Omental fat pad (tissue), 4 donors: ENCODE measurements around the gene DFFB. TPM values are rescaled to one million over a fixed set of nuclear protein-coding genes. Genes with fewer than 3 reads are reported as not detected.

Experiments used
- ATAC-seq: fragments of 150-250 bp; one replicate; pipeline ENCODE4 v1.9.1; 2016; ENCODE audit warnings: mild to moderate bottlenecking, moderate library complexity; ENCODE audit not compliant: low FRiP score
- DNase-seq: peaks from one replicate; pipeline ENCODE4 v3.0.0-alpha.2; 2019; ENCODE audit warnings: low spot score
- CTCF ChIP-seq, 3 donors: fragments of 450-650 bp; IDR thresholded peaks; one replicate each; pipeline ENCODE4 v1.5.1; 2016 to 2017; ENCODE audit warnings: antibody characterized with exemption in 3 of 3, mild to moderate bottlenecking in 3 of 3, moderate library complexity in 2 of 3
- total RNA-seq, 4 donors: library from RNA; depleted of rRNA; stranded (reverse); fragments of >200 nt; gene quantifications; one replicate each; pipeline ENCODE4 v1.1.0, GENCODE V29; 2016

Gene DFFB
- total RNA-seq, 4 donors from 2014 or later, result 4.6 to 16.2 (median 6.9) TPM

GRCh38 chr1:3903141-3904005 is 46.1 kb downstream of the DFFB start:
- no peak for TF ChIP-seq CTCF (IDR thresholded peaks at IDR 0.05)
- no peak for ATAC-seq
- DNase-seq, result no peak

- DNase-seq (no peak), ATAC-seq (no peak)
- TF ChIP-seq CTCF (IDR thresholded peaks at IDR 0.05), result no peak
Measured at GRCh38 chr1:3904006-3904842, 46.9 kb downstream of the DFFB start.

- no peak for TF ChIP-seq CTCF (IDR thresholded peaks at IDR 0.05)
- ATAC-seq, result no peak
- DNase-seq, result no peak
Measured at GRCh38 chr1:3904843-3905185, 47.5 kb downstream of the DFFB start.

GRCh38 chr1:3905266-3905952 is 48.1 kb downstream of the DFFB start:
- no peak for TF ChIP-seq CTCF (IDR thresholded peaks at IDR 0.05)
- DNase-seq (no peak), ATAC-seq (no peak)

GRCh38 chr1:3905953-3906671 is 48.8 kb downstream of the DFFB start:
- DNase-seq (no peak), ATAC-seq (no peak)
- no peak for TF ChIP-seq CTCF (IDR thresholded peaks at IDR 0.05)

- no peak for TF ChIP-seq CTCF (IDR thresholded peaks at IDR 0.05)
- ATAC-seq, result no peak
- DNase-seq, result no peak
Measured at GRCh38 chr1:3906672-3907020, 49.4 kb downstream of the DFFB start.
